Hematopoietic multipotent progenitor cell (in vitro differentiated cells): ENCODE results near the gene HAP1. TPM values are rescaled to one million over a fixed set of nuclear protein-coding genes. Genes with fewer than 3 reads are reported as not detected.
"Not testable (repeated sequence)": the region's sequence is repeated elsewhere in the genome, so short reads cannot be mapped to it uniquely, and the experiment has no call there.

ENCODE experiments used
- DNase-seq, 3 donors: peaks; one replicate each; pipeline ENCODE4 v3.0.0-alpha.2; 2011 to 2015; ENCODE audit warnings: low read depth in 2 of 3, low spot score in 2 of 3
- small RNA-seq: library from RNA; depleted of rRNA; stranded (forward); fragments of <200 nt; gene quantifications from one replicate; pipeline ENCODE3, GENCODE V24; 2012
- total RNA-seq: library from RNA; depleted of rRNA; stranded (reverse); fragments of >200 nt; gene quantifications from one replicate; pipeline ENCODE4 v1.2.3, GENCODE V29; 2012

The HAP1 gene
- total RNA-seq, 1 donor, result under 0.01 TPM

GRCh38 chr17:41676058-41676419 lies 58.4 kb downstream of the HAP1 start:
- no peak for DNase-seq

DNA sequence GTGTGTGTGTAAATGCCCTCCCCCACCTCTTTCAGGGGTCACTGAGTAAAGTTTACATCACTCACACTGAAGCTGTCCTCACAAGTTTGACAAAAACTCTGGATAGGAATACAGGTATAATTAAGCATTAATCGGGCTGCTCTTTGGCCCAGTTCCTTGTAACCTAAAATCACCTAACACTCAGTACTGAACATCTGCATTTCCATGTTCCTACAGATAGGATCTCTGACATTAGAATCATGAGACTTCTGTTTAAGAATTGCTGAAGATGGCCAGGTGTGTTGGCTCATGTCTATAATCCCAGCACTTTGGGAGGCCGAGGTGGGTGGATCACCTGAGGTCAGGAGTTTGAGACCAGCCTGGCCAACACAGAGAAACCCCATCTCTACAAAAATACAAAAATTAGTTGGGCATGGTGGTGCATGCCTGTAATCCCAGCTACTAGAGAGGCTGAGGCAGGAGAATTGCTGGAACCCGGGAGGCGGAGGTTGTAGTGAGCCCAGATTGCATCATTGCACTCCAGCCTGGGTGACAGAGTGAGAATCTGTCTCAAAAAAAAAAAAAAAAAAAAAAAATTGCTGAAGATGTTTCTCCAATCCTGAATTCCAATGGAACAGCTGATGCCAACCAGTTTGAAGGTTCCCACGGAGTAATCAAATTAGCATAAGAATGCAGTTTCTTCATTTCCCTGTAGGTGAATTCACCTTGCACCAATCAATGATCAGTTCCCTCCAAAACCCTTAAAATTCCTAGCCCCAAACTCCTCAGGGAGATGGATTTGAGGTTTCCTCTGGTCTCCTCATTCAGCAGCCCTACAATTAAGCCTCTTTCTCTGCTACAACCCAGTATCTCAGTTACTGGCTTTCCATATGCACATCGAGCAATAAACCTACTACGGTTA lies 59.0 kb downstream of the HAP1 start:
- not testable (repeated sequence) for DNase-seq

Small RNA genes within 50 kb of the gene (small RNA-seq; reads per million reads assigned to genes)
- gene RN7SL399P, result not detected
- not detected for gene RNA5SP442

Other genes starting within 250 kb of the HAP1 start
- gene KRT36, start 244.7 kb downstream of the HAP1 start, total RNA-seq, result not detected
- gene KRT13, start 229.0 kb downstream of the HAP1 start, total RNA-seq, result not detected
- not detected for gene KRT15, start 215.8 kb downstream of the HAP1 start, total RNA-seq
- not detected for gene KRT19, start 206.3 kb downstream of the HAP1 start, total RNA-seq
- gene KRT9, start 162.6 kb downstream of the HAP1 start, total RNA-seq, result not detected
- not detected for gene KRT14, start 147.7 kb downstream of the HAP1 start, total RNA-seq
- not detected for gene KRT16, start 121.9 kb downstream of the HAP1 start, total RNA-seq
- not detected for gene KRT17, start 110.1 kb downstream of the HAP1 start, total RNA-seq
- gene EIF1, start 45.8 kb downstream of the HAP1 start, total RNA-seq, result 201 TPM
- gene GAST, start 22.3 kb downstream of the HAP1 start, total RNA-seq, result not detected
- gene JUP, start 52.1 kb upstream of the HAP1 start, total RNA-seq, result 348 TPM
- 8.6 TPM for gene P3H4, start 77.3 kb upstream of the HAP1 start, total RNA-seq
- gene FKBP10, start 78.4 kb upstream of the HAP1 start, total RNA-seq, result 6.5 TPM
- gene NT5C3B, start 101.6 kb upstream of the HAP1 start, total RNA-seq, result 41.5 TPM
- not detected for gene KLHL10, start 103.2 kb upstream of the HAP1 start, total RNA-seq
- gene KLHL11, start 130.8 kb upstream of the HAP1 start, total RNA-seq, result 21.8 TPM
- gene ACLY, start 184.3 kb upstream of the HAP1 start, total RNA-seq, result 83.7 TPM
- 0.54 TPM for gene ODAD4, start 196.0 kb upstream of the HAP1 start, total RNA-seq
- gene CNP, start 232.2 kb upstream of the HAP1 start, total RNA-seq, result 38.5 TPM